IPS-15b (cell line): ENCODE data around the gene NUP54.
A peak's percentile ranks its signal among the peaks of the same experiment; 100 is the strongest.

Source experiments
- H3K27me3 ChIP-seq: one replicate; pipeline ENCODE4 v1.6.1; 2013; ENCODE audit warnings: low read length; ENCODE audit not compliant: control insufficient read depth, insufficient read depth
- H3K36me3 ChIP-seq: one replicate; pipeline ENCODE4 v1.6.1; 2013; ENCODE audit warnings: low read length; ENCODE audit not compliant: control insufficient read depth, insufficient read depth
- H3K4me1 ChIP-seq: one replicate; pipeline ENCODE4 v1.6.1; 2013; ENCODE audit warnings: mild to moderate bottlenecking, low read length; ENCODE audit not compliant: control insufficient read depth, insufficient read depth
- H3K4me3 ChIP-seq: one replicate; pipeline ENCODE4 v1.5.1; 2013; ENCODE audit warnings: low read depth, low read length
- H3K9ac ChIP-seq: one replicate; pipeline ENCODE4 v1.6.1; 2013; ENCODE audit warnings: low read depth, mild to moderate bottlenecking, low read length
- H3K9me3 ChIP-seq: one replicate; pipeline ENCODE4 v1.6.1; 2013; ENCODE audit warnings: mild to moderate bottlenecking, low read length; ENCODE audit not compliant: control insufficient read depth, insufficient read depth

NUP54 gene

GRCh38 chr4:76178296-76178695 is 30.1 kb upstream of the NUP54 start:
- H3K4me1 ChIP-seq, result no peaks in the 10 kb centered on the region
- no peaks in the 10 kb centered on the region for H3K9me3 ChIP-seq
- no peak overlapping the region for H3K9ac ChIP-seq
- H3K36me3 ChIP-seq, result no peaks in the 10 kb centered on the region
- no peaks in the 10 kb centered on the region for H3K27me3 ChIP-seq
- H3K4me3 ChIP-seq, result no peak overlapping the region

- Histone ChIP-seq H3K4me1 (no peaks in the 10 kb centered on the region), H3K27me3 (no peaks in the 10 kb centered on the region), H3K9me3 (no peaks in the 10 kb centered on the region), H3K36me3 (no peaks in the 10 kb centered on the region), H3K4me3 (no peak overlapping the region), H3K9ac (no peak overlapping the region)
Measured at GRCh38 chr4:76177709-76178108, 29.5 kb upstream of the NUP54 start.

DNA sequence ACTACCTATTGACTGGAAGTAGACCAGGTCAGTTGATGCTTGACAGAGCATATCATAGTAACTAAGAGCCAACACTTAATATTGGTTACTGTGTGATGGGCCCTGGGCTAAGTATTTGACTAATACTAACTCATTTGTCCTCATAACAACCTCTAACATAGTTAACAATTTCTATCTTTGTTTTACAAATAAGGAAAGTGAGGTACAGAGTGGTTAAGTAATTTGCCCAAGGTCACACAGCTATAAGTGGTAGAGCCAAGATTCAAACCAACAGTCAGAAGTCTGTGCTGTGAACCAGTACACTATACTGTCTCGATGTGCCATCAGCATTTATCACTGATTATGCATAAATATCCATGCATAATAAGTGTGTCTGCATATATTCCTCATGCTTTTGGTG is 27.1 kb upstream of the NUP54 start:
- H3K4me3 ChIP-seq, result no peak overlapping the region
- H3K9me3 ChIP-seq, result no peaks in the 10 kb centered on the region
- no peaks in the 10 kb centered on the region for H3K27me3 ChIP-seq
- H3K4me1 ChIP-seq, result no peaks in the 10 kb centered on the region
- H3K9ac ChIP-seq, result no peak overlapping the region
- no peaks in the 10 kb centered on the region for H3K36me3 ChIP-seq

GRCh38 chr4:76174216-76174615 is 26.0 kb upstream of the NUP54 start:
- H3K9ac ChIP-seq, result no peak overlapping the region
- no peaks in the 10 kb centered on the region for H3K9me3 ChIP-seq
- no peak overlapping the region for H3K4me3 ChIP-seq
- no peaks in the 10 kb centered on the region for H3K36me3 ChIP-seq
- H3K4me1 ChIP-seq, result no peaks in the 10 kb centered on the region
- no peaks in the 10 kb centered on the region for H3K27me3 ChIP-seq

DNA sequence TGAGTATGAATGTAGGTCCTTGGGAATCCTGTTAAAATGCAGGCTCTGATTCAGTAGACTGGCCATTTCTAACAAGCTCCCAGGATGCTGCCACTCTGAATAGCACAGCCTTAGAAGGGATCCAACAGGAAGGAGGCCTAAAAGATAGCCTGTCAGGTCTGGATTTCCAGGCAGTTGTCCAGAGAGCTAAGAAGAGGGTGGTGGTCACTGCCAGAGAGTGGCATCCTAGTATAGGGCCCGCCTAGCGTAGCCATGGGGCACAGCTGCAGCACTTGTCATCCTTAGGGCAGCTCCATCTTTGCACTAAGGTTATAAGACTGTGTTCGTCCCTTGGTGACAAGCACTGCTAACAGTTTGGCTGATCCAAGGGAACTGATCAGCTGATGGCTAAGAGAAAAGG is 20.5 kb upstream of the NUP54 start:
- Histone ChIP-seq H3K27me3 (no peaks in the 10 kb centered on the region), H3K36me3 (peaks cover 8% of the 10 kb centered on the region), H3K4me1 (no peaks in the 10 kb centered on the region), H3K4me3 (no peak overlapping the region), H3K9ac (no peak overlapping the region), H3K9me3 (no peaks in the 10 kb centered on the region)

DNA sequence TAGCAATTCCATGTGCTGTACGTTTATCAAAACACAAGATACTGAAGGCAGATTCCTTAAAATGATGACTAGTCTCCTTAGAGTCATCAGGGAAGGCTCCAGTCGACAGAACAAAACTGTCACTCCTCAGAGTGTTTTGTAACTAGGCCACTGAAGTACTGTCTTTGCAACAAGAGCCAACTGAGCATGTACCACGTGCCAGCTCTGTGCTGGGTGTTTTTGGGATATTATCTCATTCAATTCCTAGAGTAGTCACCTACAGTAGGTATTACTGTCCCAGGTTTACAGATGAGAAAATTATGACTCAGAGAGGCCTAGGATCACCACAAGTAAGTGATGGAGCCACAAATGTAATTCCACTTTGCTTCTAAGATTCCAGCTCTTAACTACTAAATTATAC is 18.3 kb upstream of the NUP54 start:
- Histone ChIP-seq H3K4me1 (no peaks in the 10 kb centered on the region), H3K9me3 (no peaks in the 10 kb centered on the region), H3K4me3 (no peak overlapping the region), H3K9ac (no peak overlapping the region), H3K36me3 (peaks cover 8% of the 10 kb centered on the region), H3K27me3 (no peaks in the 10 kb centered on the region)

DNA sequence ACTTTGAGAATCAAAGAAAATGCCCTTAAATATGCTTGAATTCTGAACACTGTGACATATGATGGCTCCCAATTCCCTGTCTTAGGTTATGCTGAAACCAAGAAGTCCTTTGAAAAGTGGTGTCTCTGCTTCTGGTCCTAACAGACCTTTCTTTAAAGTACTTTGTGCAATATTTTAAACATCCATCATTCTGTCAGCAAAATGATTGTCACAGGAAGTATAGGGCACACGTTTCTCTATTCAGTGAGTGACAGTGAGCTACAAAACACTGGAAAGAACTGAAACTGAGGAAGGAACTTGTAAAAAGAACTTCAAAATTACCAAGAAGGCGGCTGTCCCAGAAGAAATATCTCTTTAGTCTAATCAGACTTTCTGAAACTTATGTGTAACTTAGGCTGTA is 12.2 kb upstream of the NUP54 start:
- Histone ChIP-seq H3K4me1 (peaks cover 3% of the 10 kb centered on the region), H3K27me3 (no peaks in the 10 kb centered on the region), H3K4me3 (no peak overlapping the region), H3K9ac (no peak overlapping the region), H3K9me3 (no peaks in the 10 kb centered on the region), H3K36me3 (no peaks in the 10 kb centered on the region)

DNA sequence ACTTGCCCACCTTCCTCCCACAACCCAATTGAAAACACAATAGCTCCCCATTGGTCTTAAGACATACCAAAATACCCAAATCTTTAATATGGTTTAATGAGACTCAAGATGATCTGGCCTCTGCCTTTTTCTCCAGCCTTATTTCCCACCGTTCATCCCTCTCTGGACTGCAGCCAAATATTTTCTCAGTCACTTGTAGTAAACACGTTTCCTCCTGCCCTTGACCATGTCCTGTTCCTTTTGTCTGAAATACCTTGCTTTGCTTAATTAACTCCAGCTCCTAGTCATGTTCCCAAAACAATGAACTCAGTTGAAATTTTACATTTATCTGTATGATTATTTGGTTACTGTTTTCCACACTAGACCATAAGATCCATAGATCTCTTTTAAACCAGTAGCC is 8.4 kb upstream of the NUP54 start:
- H3K9me3 ChIP-seq, result no peaks in the 10 kb centered on the region
- no peak overlapping the region for H3K4me3 ChIP-seq

DNA sequence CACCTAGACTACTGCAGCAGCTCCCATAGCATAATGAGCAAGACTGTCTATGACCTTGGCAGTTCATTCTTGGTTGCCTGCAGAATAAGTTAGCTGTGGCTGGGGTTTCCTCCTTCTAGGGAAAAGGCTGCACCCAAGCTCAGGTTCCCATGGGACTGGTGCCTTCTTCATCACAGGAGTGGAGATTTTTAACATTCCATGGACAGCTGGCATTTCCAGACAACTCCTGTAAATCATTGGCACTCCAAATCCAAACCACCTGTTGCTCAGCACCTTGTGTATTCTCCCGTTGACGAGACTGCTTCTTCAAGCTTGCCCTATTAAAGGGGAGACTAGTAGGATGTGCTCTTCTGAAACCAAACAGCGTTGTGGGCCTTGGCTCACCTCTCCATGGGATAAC is 7.8 kb upstream of the NUP54 start:
- H3K36me3 ChIP-seq, result no peaks in the 10 kb centered on the region
- no peak overlapping the region for H3K4me3 ChIP-seq
- no peak overlapping the region for H3K9ac ChIP-seq
- H3K27me3 ChIP-seq, result no peaks in the 10 kb centered on the region
- H3K4me1 ChIP-seq, result peaks cover 3% of the 10 kb centered on the region
- no peaks in the 10 kb centered on the region for H3K9me3 ChIP-seq

More for the DNA sequence above, 8.4 kb upstream of the NUP54 start:
- no peaks in the 10 kb centered on the region for H3K27me3 ChIP-seq
- no peak overlapping the region for H3K9ac ChIP-seq
- peaks cover 3% of the 10 kb centered on the region for H3K4me1 ChIP-seq
- no peaks in the 10 kb centered on the region for H3K36me3 ChIP-seq

DNA sequence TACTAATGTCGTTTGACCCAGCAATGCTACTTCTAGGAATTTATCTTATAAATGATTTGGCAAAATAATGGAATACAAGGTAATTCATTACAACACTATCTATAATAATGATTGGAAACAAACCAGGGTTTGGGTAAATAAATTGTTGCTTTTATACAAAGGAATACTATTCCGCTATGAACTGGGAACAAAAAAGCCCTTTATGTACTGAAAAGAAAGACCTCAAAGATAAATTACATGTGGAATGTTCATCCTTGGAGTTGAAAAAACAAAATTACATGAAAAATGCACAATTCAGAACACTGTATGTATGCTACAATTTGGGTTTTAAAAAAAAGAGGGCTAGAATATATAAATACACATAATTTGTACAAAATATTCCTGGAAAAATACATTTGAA is 5.2 kb upstream of the NUP54 start:
- H3K9me3 ChIP-seq, result no peaks in the 10 kb centered on the region

DNA sequence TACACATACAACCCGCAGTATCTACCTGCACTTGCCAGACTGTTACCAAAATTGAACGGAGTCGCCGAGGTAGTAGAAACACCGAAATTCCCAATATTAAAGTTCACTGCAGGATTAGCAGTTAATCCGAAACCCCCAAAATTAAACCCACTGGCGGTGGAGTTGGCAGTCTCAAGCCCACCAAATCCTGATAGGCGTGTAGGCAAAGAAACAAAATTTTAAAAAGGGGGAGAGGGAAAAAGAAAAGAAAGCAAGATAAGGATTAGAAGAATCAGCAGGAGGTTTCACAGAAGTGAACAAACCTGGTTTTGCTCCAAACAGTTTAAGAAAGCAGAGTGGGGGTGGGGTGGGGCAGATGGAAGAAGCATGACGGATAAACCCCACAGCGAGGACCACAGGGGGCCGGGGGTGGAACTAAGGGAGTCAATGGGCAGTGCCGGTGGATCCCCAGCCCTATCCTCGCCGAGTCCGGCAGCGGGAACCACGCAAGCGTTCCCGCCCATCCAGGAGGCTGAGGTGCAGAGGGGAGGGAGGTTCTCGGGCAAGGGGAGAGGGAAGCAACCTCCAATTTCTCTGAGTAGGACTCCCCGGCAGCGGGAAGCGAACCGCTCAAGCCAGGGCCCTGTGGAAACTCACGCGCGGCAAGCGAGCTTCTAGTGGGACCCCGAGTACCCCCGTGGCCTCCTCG is 599 bp downstream of the NUP54 start:
- Histone ChIP-seq H3K4me3 (peak overlapping the region; percentile 97), H3K9ac (peak overlapping the region; percentile 95), H3K4me1 (peaks cover 5% of the 10 kb centered on the region), H3K9me3 (no peaks in the 10 kb centered on the region), H3K27me3 (no peaks in the 10 kb centered on the region), H3K36me3 (no peaks in the 10 kb centered on the region)

More for the DNA sequence above, 5.2 kb upstream of the NUP54 start:
- H3K27me3 ChIP-seq, result no peaks in the 10 kb centered on the region
- no peaks in the 10 kb centered on the region for H3K36me3 ChIP-seq
- H3K9ac ChIP-seq, result no peak overlapping the region
- peaks cover 7% of the 10 kb centered on the region for H3K4me1 ChIP-seq
- no peak overlapping the region for H3K4me3 ChIP-seq

GRCh38 chr4:76144546-76144945 is 3.7 kb downstream of the NUP54 start:
- no peak overlapping the region for H3K4me3 ChIP-seq
- H3K4me1 ChIP-seq, result peaks cover 1% of the 10 kb centered on the region
- no peaks in the 10 kb centered on the region for H3K9me3 ChIP-seq
- H3K27me3 ChIP-seq, result no peaks in the 10 kb centered on the region
- no peak overlapping the region for H3K9ac ChIP-seq
- peaks cover 7% of the 10 kb centered on the region for H3K36me3 ChIP-seq
